CD14-positive monocyte (primary cell): ENCODE results near the gene PRKD3. TPM values are rescaled to one million over a fixed set of nuclear protein-coding genes. Genes with fewer than 3 reads are reported as not detected.
A peak's percentile ranks its signal among the peaks of the same experiment; 100 is the strongest.

Experiments used
- DNase-seq, 3 donors: peaks; one replicate each; pipeline ENCODE4 v3.0.0-alpha.2; 2011 to 2022
- H2AFZ ChIP-seq: 2 replicates; pipeline ENCODE4 v1.6.0; 2012; ENCODE audit warnings: mild to moderate bottlenecking, low read depth, low read length, inconsistent platforms; ENCODE audit not compliant: insufficient read depth, poor library complexity, severe bottlenecking
- H3K27ac ChIP-seq, 2 donors: 1 replicate in 1 of 2; 2 replicates in 1 of 2; pipeline ENCODE4 v1.5.1; 2012 to 2013; ENCODE audit warnings: low read length in 2 of 2, control low read depth in 1 of 2, inconsistent platforms in 1 of 2, low read depth in 1 of 2, mild to moderate bottlenecking in 1 of 2
- H3K27me3 ChIP-seq, 2 donors: one replicate each; pipeline versions ENCODE4 v1.6.0 to v1.6.1; 2011 to 2013; ENCODE audit warnings: low read length in 2 of 2; ENCODE audit not compliant: control insufficient read depth in 2 of 2, insufficient read depth in 2 of 2
- H3K36me3 ChIP-seq, 2 donors: replicated peaks in 1 of 2; 1 replicate in 1 of 2; 2 replicates in 1 of 2; pipeline versions ENCODE4 v1.5.1 to v1.6.1; 2012 to 2013; ENCODE audit warnings: low read length in 2 of 2, control low read depth in 1 of 2, inconsistent platforms in 1 of 2, mild to moderate bottlenecking in 1 of 2; ENCODE audit not compliant: insufficient read depth in 2 of 2, control insufficient read depth in 1 of 2
- H3K4me1 ChIP-seq, 2 donors: 1 replicate in 1 of 2; 2 replicates in 1 of 2; pipeline versions ENCODE4 v1.5.1 to v1.6.1; 2012 to 2013; ENCODE audit warnings: low read length in 2 of 2, control low read depth in 1 of 2, inconsistent platforms in 1 of 2, mild to moderate bottlenecking in 1 of 2, moderate library complexity in 1 of 2; ENCODE audit not compliant: insufficient read depth in 2 of 2, control insufficient read depth in 1 of 2
- H3K4me2 ChIP-seq: replicated peaks from 2 replicates; pipeline ENCODE3; 2012; ENCODE audit warnings: low read length, moderate library complexity, mild to moderate bottlenecking; ENCODE audit not compliant: poor library complexity, severe bottlenecking; ENCODE audit errors: extremely low read depth
- H3K4me3 ChIP-seq, 3 experiments: fragments of 200-600 bp in 1 of 3; sonication (generic) in 1 of 3; replicated peaks in 1 of 3; 1 replicate in 2 of 3; 2 replicates in 1 of 3; pipeline ENCODE4 v1.5.1; 2011 to 2013; ENCODE audit warnings: low read length in 3 of 3, mild to moderate bottlenecking in 3 of 3, control low read depth in 2 of 3, low read depth in 2 of 3, inconsistent platforms in 1 of 3, moderate library complexity in 1 of 3
- H3K79me2 ChIP-seq: 2 replicates; pipeline ENCODE4 v1.6.0; 2012; ENCODE audit warnings: mild to moderate bottlenecking, control low read depth, inconsistent platforms, low read length, moderate library complexity; ENCODE audit not compliant: insufficient read depth
- H3K9ac ChIP-seq: 2 replicates; pipeline ENCODE4 v1.6.0; 2017; ENCODE audit warnings: low read length, mild to moderate bottlenecking; ENCODE audit not compliant: insufficient read depth, poor library complexity, severe bottlenecking
- H3K9me3 ChIP-seq, 2 donors: replicated peaks in 1 of 2; 1 replicate in 1 of 2; 2 replicates in 1 of 2; pipeline versions ENCODE4 v1.5.1 to v1.6.1; 2012 to 2013; ENCODE audit warnings: low read length in 2 of 2, control low read depth in 1 of 2; ENCODE audit not compliant: control insufficient read depth in 1 of 2, insufficient read depth in 1 of 2
- H4K20me1 ChIP-seq: 2 replicates; pipeline ENCODE4 v1.6.0; 2012; ENCODE audit warnings: mild to moderate bottlenecking, low read length, control low read depth, moderate library complexity; ENCODE audit not compliant: insufficient read depth
- H3K27ac Mint-ChIP-seq, 7 donors: one replicate each; pipeline ENCODE4 v1.8.0; 2020; ENCODE audit warnings: mild to moderate bottlenecking in 7 of 7, mixed read lengths in 7 of 7, moderate library complexity in 6 of 7, inconsistent platforms in 2 of 7
- H3K27me3 Mint-ChIP-seq, 3 donors: one replicate each; pipeline ENCODE4 v1.8.0; 2021 to 2022; ENCODE audit warnings: low read depth in 3 of 3, mild to moderate bottlenecking in 3 of 3, mixed read lengths in 3 of 3, moderate library complexity in 3 of 3, inconsistent platforms in 1 of 3
- H3K36me3 Mint-ChIP-seq, 2 donors: one replicate each; pipeline ENCODE4 v1.8.0; 2020; ENCODE audit warnings: mixed read lengths in 2 of 2, inconsistent platforms in 1 of 2, mild to moderate bottlenecking in 1 of 2
- H3K4me1 Mint-ChIP-seq: one replicate; pipeline ENCODE4 v1.8.0; 2020; ENCODE audit warnings: mild to moderate bottlenecking, mixed read lengths
- H3K4me3 Mint-ChIP-seq, 2 donors: one replicate each; pipeline ENCODE4 v1.8.0; 2020; ENCODE audit warnings: mild to moderate bottlenecking in 2 of 2, mixed read lengths in 2 of 2, moderate library complexity in 1 of 2
- H3K9me3 Mint-ChIP-seq, 7 donors: one replicate each; pipeline ENCODE4 v1.8.0; 2020 to 2022; ENCODE audit warnings: mixed read lengths in 7 of 7, mild to moderate bottlenecking in 6 of 7, moderate library complexity in 6 of 7, inconsistent platforms in 2 of 7
- WGBS: methylation state at CpG from one replicate; pipeline ENCODE4 v1.1.5; 2013; ENCODE audit warnings: missing lambda C conversion rate; ENCODE audit not compliant: insufficient coverage; 5-methylcytosine and 5-hydroxymethylcytosine counted together
- intact Hi-C, 2 donors: fragments of 100-400 bp; cut with micrococcal nuclease; formaldehyde crosslinking; loops; one replicate each; pipeline versions ENCODE4 v1.15.0 to v1.15.1; 2023
- polyA plus RNA-seq, 3 donors: library from polyadenylated mRNA; depleted of rRNA in 1 of 3; unstranded in 2 of 3; stranded (reverse) in 1 of 3; fragments of 300-500 nt in 2 of 3; fragments of >200 nt in 1 of 3; fragmentation: Illumina TruSeq in 2 of 3; gene quantifications; 1 replicate in 2 of 3; 2 replicates in 1 of 3; pipeline ENCODE4 v1.2.3, GENCODE V29; 2012 to 2021
- TF ChIP-seq, protein P1 (sequence below): fragments of 200-600 bp; IDR thresholded peaks from one replicate; pipeline ENCODE4 v1.8.0; 2022; ENCODE audit warnings: antibody characterized with exemption, mild to moderate bottlenecking

The PRKD3 gene
- polyA plus RNA-seq, 3 donors, result 14.2 to 17.5 (median 16.9) TPM

DNA sequence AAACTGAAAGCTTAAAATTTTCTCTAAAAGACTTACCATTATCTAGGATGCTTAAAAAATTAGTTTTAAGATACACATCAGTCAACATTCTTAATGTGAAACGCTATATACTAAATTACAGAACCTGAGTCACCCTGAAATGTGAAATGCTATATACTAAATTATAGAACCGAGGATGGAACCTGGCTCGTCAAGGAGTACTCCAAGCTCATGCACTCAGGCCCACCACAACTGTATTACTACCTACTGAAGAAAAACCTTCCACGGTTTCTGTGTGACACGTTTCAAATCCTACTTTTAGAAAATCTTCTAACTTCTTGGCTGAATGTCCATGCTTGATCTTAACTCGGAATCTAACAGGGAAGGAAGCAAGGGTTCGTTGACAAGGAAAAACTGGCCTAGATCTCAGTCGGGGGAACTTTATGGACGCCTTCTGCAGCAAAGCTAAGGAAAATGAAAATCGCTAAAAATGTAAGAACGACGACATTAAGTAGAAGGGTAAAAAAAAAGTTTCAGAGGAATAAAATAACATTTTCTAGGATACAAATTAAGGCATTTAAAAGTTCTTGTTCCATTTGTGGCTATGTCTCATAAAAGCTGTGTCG lies 1.4 kb downstream of the PRKD3 start:
- peak overlapping the region; percentile 81 for H2AFZ ChIP-seq
- H4K20me1 ChIP-seq, result peaks cover 7% of the 10 kb centered on the region
- Mint-ChIP-seq H3K27me3 (peaks cover 0 to 2% (median 0%) of the 10 kb centered on the region in 3 donors), H3K9me3 (peaks cover 0 to 1% (median 0%) of the 10 kb centered on the region in 7 donors), H3K4me3 (peak overlapping the region; percentile 91 to 98), H3K4me1 (peaks cover 60% of the 10 kb centered on the region), H3K36me3 (no peaks in the 10 kb centered on the region), H3K27ac (peak overlapping the region; percentile 2 to 95 (median 90))
- peak overlapping the region; percentile 83 for H3K9ac ChIP-seq
- H3K4me2 ChIP-seq, result peak overlapping the region; percentile 78
- no peaks in the 10 kb centered on the region for H3K36me3 ChIP-seq
- H3K4me1 ChIP-seq, result peaks cover 41 to 65% of the 10 kb centered on the region in 2 donors
- TF ChIP-seq, protein P1, sequence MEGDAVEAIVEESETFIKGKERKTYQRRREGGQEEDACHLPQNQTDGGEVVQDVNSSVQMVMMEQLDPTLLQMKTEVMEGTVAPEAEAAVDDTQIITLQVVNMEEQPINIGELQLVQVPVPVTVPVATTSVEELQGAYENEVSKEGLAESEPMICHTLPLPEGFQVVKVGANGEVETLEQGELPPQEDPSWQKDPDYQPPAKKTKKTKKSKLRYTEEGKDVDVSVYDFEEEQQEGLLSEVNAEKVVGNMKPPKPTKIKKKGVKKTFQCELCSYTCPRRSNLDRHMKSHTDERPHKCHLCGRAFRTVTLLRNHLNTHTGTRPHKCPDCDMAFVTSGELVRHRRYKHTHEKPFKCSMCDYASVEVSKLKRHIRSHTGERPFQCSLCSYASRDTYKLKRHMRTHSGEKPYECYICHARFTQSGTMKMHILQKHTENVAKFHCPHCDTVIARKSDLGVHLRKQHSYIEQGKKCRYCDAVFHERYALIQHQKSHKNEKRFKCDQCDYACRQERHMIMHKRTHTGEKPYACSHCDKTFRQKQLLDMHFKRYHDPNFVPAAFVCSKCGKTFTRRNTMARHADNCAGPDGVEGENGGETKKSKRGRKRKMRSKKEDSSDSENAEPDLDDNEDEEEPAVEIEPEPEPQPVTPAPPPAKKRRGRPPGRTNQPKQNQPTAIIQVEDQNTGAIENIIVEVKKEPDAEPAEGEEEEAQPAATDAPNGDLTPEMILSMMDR, result no peak
- intact Hi-C loops, result no loop called here
- peaks cover 55% of the 10 kb centered on the region for H3K79me2 ChIP-seq
- 16% methylated on average over 8 of the region's 13 CpGs for WGBS
- no peak for DNase-seq
- peak overlapping the region; percentile 91 to 97 (median 96) for H3K4me3 ChIP-seq
- H3K27ac ChIP-seq, result peak overlapping the region in 1 of 2 donors; percentile 82
- no peaks in the 10 kb centered on the region for H3K27me3 ChIP-seq
- no peaks in the 10 kb centered on the region for H3K9me3 ChIP-seq

DNA sequence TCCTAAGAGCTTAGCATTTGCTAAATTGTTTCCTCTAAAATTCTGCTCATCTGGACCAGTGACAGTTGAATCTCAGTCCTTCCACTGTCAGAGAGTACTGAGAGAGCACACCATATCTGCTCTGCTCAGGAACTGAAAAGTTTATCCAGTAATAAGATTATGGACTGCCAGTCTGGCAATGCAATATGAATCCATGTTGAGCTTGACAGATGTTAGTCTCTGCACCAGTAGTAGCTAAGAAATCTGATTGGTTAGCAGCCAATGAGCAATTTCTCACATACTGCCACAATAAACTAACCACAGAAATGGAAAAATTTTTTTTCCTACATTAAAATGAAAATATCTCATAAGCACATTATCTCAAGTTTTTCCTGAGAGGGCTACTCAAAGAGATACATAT lies 2.3 kb downstream of the PRKD3 start:
- H3K36me3 Mint-ChIP-seq, result no peaks in the 10 kb centered on the region
- H3K27me3 Mint-ChIP-seq, result peaks cover 0 to 2% (median 0%) of the 10 kb centered on the region in 3 donors
- TF ChIP-seq, protein P1, result no peak
- DNase-seq, result no peak
- Histone ChIP-seq H4K20me1 (peaks cover 7% of the 10 kb centered on the region), H3K9me3 (no peaks in the 10 kb centered on the region), H3K4me1 (peaks cover 50 to 74% of the 10 kb centered on the region in 2 donors), H3K4me3 (peak overlapping the region in 1 of 3 experiments; percentile 96), H3K27me3 (no peaks in the 10 kb centered on the region), H2AFZ (no peak overlapping the region), H3K36me3 (no peaks in the 10 kb centered on the region), H3K27ac (no peak overlapping the region), H3K9ac (no peak overlapping the region), H3K79me2 (peaks cover 62% of the 10 kb centered on the region), H3K4me2 (peak overlapping the region; percentile 78)
- peaks cover 69% of the 10 kb centered on the region for H3K4me1 Mint-ChIP-seq
- H3K9me3 Mint-ChIP-seq, result peaks cover 0 to 1% (median 0%) of the 10 kb centered on the region in 7 donors
- no peak overlapping the region for H3K27ac Mint-ChIP-seq
- H3K4me3 Mint-ChIP-seq, result no peak overlapping the region
- intact Hi-C loops, result no loop called here
